Fibroblast of the aortic adventitia (primary cell): ENCODE results near the gene TNRC6C. TPM values are rescaled to one million over a fixed set of nuclear protein-coding genes. Genes with fewer than 3 reads are reported as not detected.

Experiments
- DNase-seq: peaks from one replicate; pipeline ENCODE4 v3.0.0-alpha.2; 2010; ENCODE audit warnings: low read depth
- H3K4me3 ChIP-seq: 2 replicates; pipeline ENCODE4 v1.5.1; 2011; ENCODE audit warnings: low read depth, mild to moderate bottlenecking, control low read depth, low read length, moderate library complexity
- CTCF ChIP-seq: IDR thresholded peaks from 2 replicates; pipeline ENCODE4 v1.5.1; 2011; ENCODE audit warnings: mild to moderate bottlenecking, low read length, control low read depth, inconsistent platforms; ENCODE audit not compliant: insufficient read depth
- total RNA-seq: library from RNA; depleted of rRNA; stranded (reverse); fragments of >200 nt; gene quantifications from 2 replicates; pipeline ENCODE4 v1.2.3, GENCODE V29; 2012; ENCODE audit warnings: low replicate concordance

The TNRC6C gene
- total RNA-seq, 1 donor, result 10.3 TPM

- no peak for DNase-seq
- TF ChIP-seq CTCF, result no peak
- no peak overlapping the region for H3K4me3 ChIP-seq
Measured at GRCh38 chr17:78019976-78020716, 61.6 kb downstream of the TNRC6C start.

- TF ChIP-seq CTCF, result no peak
- DNase-seq, result peak; percentile 46
Measured at GRCh38 chr17:78020717-78021108, 62.2 kb downstream of the TNRC6C start.

GRCh38 chr17:78022425-78022824 is 63.9 kb downstream of the TNRC6C start:
- no peak overlapping the region for H3K4me3 ChIP-seq
- TF ChIP-seq CTCF, result no peak
- DNase-seq, result peak; percentile 69

More at GRCh38 chr17:78020717-78021108, 62.2 kb downstream of the TNRC6C start:
- H3K4me3 ChIP-seq, result no peak overlapping the region

GRCh38 chr17:78023042-78023441 is 64.5 kb downstream of the TNRC6C start:
- TF ChIP-seq CTCF, result no peak
- H3K4me3 ChIP-seq, result no peak overlapping the region
- peak; percentile 54 for DNase-seq

GRCh38 chr17:78026381-78026780 is 67.9 kb downstream of the TNRC6C start:
- TF ChIP-seq CTCF, result no peak
- DNase-seq, result no peak
- H3K4me3 ChIP-seq, result no peak overlapping the region

- TF ChIP-seq CTCF, result no peak
- DNase-seq, result no peak
- H3K4me3 ChIP-seq, result no peak overlapping the region
Measured at GRCh38 chr17:78027121-78027520, 68.6 kb downstream of the TNRC6C start.

- no peak for TF ChIP-seq CTCF
- no peak overlapping the region for H3K4me3 ChIP-seq
- DNase-seq, result no peak
Measured at GRCh38 chr17:78029697-78030096, 71.2 kb downstream of the TNRC6C start.
